ENCODE measurements around the gene STK38. TPM values are rescaled to one million over a fixed set of nuclear protein-coding genes. Genes with fewer than 3 reads are reported as not detected.
"Not testable (repeated sequence)": the region's sequence is repeated elsewhere in the genome, so short reads cannot be mapped to it uniquely, and the experiment has no call there.

STK38 gene
- total RNA-seq, 1 experiment from 2014 or later = 25.7 TPM

GRCh38 chr6:36593569-36594028, 46.3 kb upstream of the STK38 start:
- Histone ChIP-seq H3K4me2 (ENCODE audit: low read length) (peak overlapping the region; percentile 89), H3K9me2 (replicated peaks; ENCODE audit: low read length) (no peaks in the 10 kb centered on the region), H3K9ac (ENCODE audit: low read length) (peak overlapping the region; percentile 97), H2AFZ (ENCODE audit: low read length) (peak overlapping the region; percentile 89), H3K27ac (ENCODE audit: low read length) (peak overlapping the region; percentile 65), H3K4me3 (ENCODE audit: low read length) (peak overlapping the region; percentile 88), H3K9me3 (ENCODE audit: low read length) (no peaks in the 10 kb centered on the region), H3F3A (ENCODE audit: low read length, unreplicated experiment) (no peaks in the 10 kb centered on the region), H3K79me2 (ENCODE audit: low read length) (peaks cover 49% of the 10 kb centered on the region), H4K20me1 (ENCODE audit: low read length) (peaks cover 42% of the 10 kb centered on the region), H3K4me1 (ENCODE audit: insufficient read depth, low read length) (peaks cover 33% of the 10 kb centered on the region), H3K36me3 (ENCODE audit: low read depth, low read length) (peaks cover 40% of the 10 kb centered on the region), H3K27me3 (ENCODE audit: low read length) (no peaks in the 10 kb centered on the region)
- ChIA-PET CTCF (no interaction called here), POLR2A (ENCODE audit: unreplicated experiment) (no interaction called here)
- DNase-seq = peak; percentile 51
- TSS peak; percentile 95 for BruUV-seq (replicated peaks)
- intact Hi-C loops (cut with micrococcal nuclease) = loop anchor here (1.0 to 2.0 kb wide), 4 partner anchors 17 to 170 kb away; partner anchors contain the start of genes KCTD20, PXT1 and STK38
- peak; percentile 20 for ATAC-seq
- TF ChIP-seq EZH2 (IDR thresholded peaks at IDR 0.05; ENCODE audit: low read length, unreplicated experiment) = no peak
- TF ChIP-seq EZH2phosphoT487 (IDR thresholded peaks at IDR 0.05; ENCODE audit: borderline replicate concordance, low read length) = no peak
- no peak for TF ChIP-seq CTCF (conservative IDR thresholded peaks at IDR 0.05; ENCODE audit: low read depth, low read length)

GRCh38 chr6:36592221-36592655, 45.0 kb upstream of the STK38 start:
- ATAC-seq (no peak), DNase-seq (no peak)
- Histone ChIP-seq H3K9me2 (replicated peaks; ENCODE audit: low read length) (no peaks in the 10 kb centered on the region), H2AFZ (ENCODE audit: low read length) (no peak overlapping the region), H3K27me3 (ENCODE audit: low read length) (no peaks in the 10 kb centered on the region), H3K36me3 (ENCODE audit: low read depth, low read length) (peaks cover 28% of the 10 kb centered on the region), H3F3A (ENCODE audit: low read length, unreplicated experiment) (no peaks in the 10 kb centered on the region), H3K9ac (ENCODE audit: low read length) (no peak overlapping the region), H3K4me2 (ENCODE audit: low read length) (no peak overlapping the region), H3K79me2 (ENCODE audit: low read length) (peaks cover 35% of the 10 kb centered on the region), H3K4me3 (ENCODE audit: low read length) (no peak overlapping the region), H3K4me1 (ENCODE audit: insufficient read depth, low read length) (peaks cover 21% of the 10 kb centered on the region), H3K9me3 (ENCODE audit: low read length) (no peaks in the 10 kb centered on the region), H3K27ac (ENCODE audit: low read length) (no peak overlapping the region), H4K20me1 (ENCODE audit: low read length) (peaks cover 29% of the 10 kb centered on the region)
- BruUV-seq (replicated peaks) = no TSS peak
- ChIA-PET CTCF (no interaction called here), POLR2A (ENCODE audit: unreplicated experiment) (interaction anchor here (0.7 kb wide), 1 partner anchor 46 kb away, joined by 22 read pairs; no protein-coding TSS in a partner anchor)
- TF ChIP-seq EZH2phosphoT487 (IDR thresholded peaks at IDR 0.05; ENCODE audit: borderline replicate concordance, low read length) = no peak
- no peak for TF ChIP-seq CTCF (conservative IDR thresholded peaks at IDR 0.05; ENCODE audit: low read depth, low read length)
- TF ChIP-seq EZH2 (IDR thresholded peaks at IDR 0.05; ENCODE audit: low read length, unreplicated experiment) = no peak
- intact Hi-C loops (cut with micrococcal nuclease) = no loop called here

GRCh38 chr6:36590237-36590636, 43.0 kb upstream of the STK38 start:
- H3K9ac ChIP-seq (ENCODE audit: low read length) = no peak overlapping the region
- H3K4me2 ChIP-seq (ENCODE audit: low read length) = peak overlapping the region; percentile 40; the same call in 1 of the 2 replicates
- peaks cover 15% of the 10 kb centered on the region for H3K79me2 ChIP-seq (ENCODE audit: low read length)
- no TSS peak for BruUV-seq (replicated peaks)
- H3K9me3 ChIP-seq (ENCODE audit: low read length) = no peaks in the 10 kb centered on the region
- H2AFZ ChIP-seq (ENCODE audit: low read length) = peak overlapping the region; percentile 79
- CTCF ChIA-PET = no interaction called here
- H3K4me3 ChIP-seq (ENCODE audit: low read length) = no peak overlapping the region
- POLR2A ChIA-PET (ENCODE audit: unreplicated experiment) = interaction anchor here (0.5 kb wide), 1 partner anchor 82 kb away, joined by 3 read pairs; no protein-coding TSS in a partner anchor
- no peak overlapping the region for H3K27ac ChIP-seq (ENCODE audit: low read length)
- DNase-seq (peak; percentile 74), ATAC-seq (peak; percentile 49)
- no peaks in the 10 kb centered on the region for H3K9me2 ChIP-seq (replicated peaks; ENCODE audit: low read length)
- H3K27me3 ChIP-seq (ENCODE audit: low read length) = no peaks in the 10 kb centered on the region
- peaks cover 8% of the 10 kb centered on the region for H3K36me3 ChIP-seq (ENCODE audit: low read depth, low read length)
- TF ChIP-seq EZH2 (IDR thresholded peaks at IDR 0.05; ENCODE audit: low read length, unreplicated experiment) (no peak), CTCF (conservative IDR thresholded peaks at IDR 0.05; ENCODE audit: low read depth, low read length) (no peak), EZH2phosphoT487 (IDR thresholded peaks at IDR 0.05; ENCODE audit: borderline replicate concordance, low read length) (no peak)
- H3K4me1 ChIP-seq (ENCODE audit: insufficient read depth, low read length) = peaks cover 16% of the 10 kb centered on the region
- peaks cover 9% of the 10 kb centered on the region for H4K20me1 ChIP-seq (ENCODE audit: low read length)
- intact Hi-C loops (cut with micrococcal nuclease) = no loop called here
- H3F3A ChIP-seq (ENCODE audit: low read length, unreplicated experiment) = no peaks in the 10 kb centered on the region

- BruUV-seq (replicated peaks); POLR2A ChIA-PET (ENCODE audit: unreplicated experiment): not testable (repeated sequence)
Observed at GRCh38 chr6:36589025-36589400, 41.7 kb upstream of the STK38 start.

More at GRCh38 chr6:36589025-36589400, 41.7 kb upstream of the STK38 start:
- peaks cover 16% of the 10 kb centered on the region for H3K4me1 ChIP-seq (ENCODE audit: insufficient read depth, low read length)
- H3K4me3 ChIP-seq (ENCODE audit: low read length); H2AFZ ChIP-seq (ENCODE audit: low read length); ATAC-seq; H3K9me3 ChIP-seq (ENCODE audit: low read length); H3K36me3 ChIP-seq (ENCODE audit: low read depth, low read length); H3K9me2 ChIP-seq (replicated peaks; ENCODE audit: low read length); H3F3A ChIP-seq (ENCODE audit: low read length, unreplicated experiment); intact Hi-C loops (cut with micrococcal nuclease); DNase-seq; H3K4me2 ChIP-seq (ENCODE audit: low read length); H3K27me3 ChIP-seq (ENCODE audit: low read length); H3K27ac ChIP-seq (ENCODE audit: low read length); H3K79me2 ChIP-seq (ENCODE audit: low read length); H3K9ac ChIP-seq (ENCODE audit: low read length); CTCF ChIA-PET; H4K20me1 ChIP-seq (ENCODE audit: low read length): not testable (repeated sequence)
